ENCODE data around the gene PSME1. TPM values are rescaled to one million over a fixed set of nuclear protein-coding genes. Genes with fewer than 3 reads are reported as not detected.

The PSME1 gene
- total and polyA plus RNA-seq, 5 donors from 2014 or later: 294 to 1,230 (median 825) TPM

DNA sequence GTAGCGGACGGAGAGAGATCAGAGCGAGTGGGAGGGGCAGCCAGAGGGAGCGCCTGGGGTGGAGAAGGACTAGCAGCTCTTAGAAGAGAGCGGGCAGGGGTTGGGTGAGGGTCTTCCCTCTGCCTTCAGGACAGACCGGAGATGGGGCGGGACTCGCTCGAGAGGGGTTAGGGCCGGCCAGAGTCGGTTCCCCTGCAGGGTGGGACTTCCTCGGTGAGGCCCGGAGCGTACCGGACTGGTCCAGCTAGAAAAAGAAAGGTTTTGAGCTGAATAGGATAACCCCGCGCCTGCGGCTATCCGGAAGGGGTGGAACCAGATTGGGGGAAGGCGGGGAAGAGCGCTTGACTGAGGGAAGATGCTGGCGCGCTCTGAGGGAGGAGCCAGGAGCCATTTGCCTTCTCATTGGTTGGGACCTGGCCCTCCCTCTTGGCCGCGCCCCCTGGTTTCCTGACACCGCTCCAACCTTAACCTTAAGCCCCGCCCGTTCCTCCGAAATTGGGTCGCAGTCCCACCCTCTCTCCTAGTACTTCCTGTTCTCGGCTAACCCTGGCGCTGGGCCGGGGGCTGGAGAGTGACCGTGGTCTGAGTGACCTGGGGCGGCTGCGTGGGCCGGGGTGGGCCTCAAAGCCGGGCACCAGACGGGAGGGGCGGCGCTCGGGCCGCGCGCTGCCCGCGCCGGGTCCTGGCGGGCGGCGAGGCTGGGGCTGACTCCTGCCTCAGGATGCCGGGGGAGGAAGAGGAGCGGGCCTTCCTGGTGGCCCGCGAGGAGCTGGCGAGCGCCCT, 11.2 kb downstream of the PSME1 start, which contains the start of gene RNF31:
Gene RNF31, plus strand, starts transcription at position 521 of the 783 bp plus-strand sequence. Its CDS starts 201 bp downstream, at position 722.
- Mint-ChIP-seq H3K4me1 (peaks cover 0 to 75% (median 41%) of the 10 kb centered on the region in 4 donors), H3K4me3 (peak within 1 kb of the TSS; percentile 98 to 100 (median 100)), H3K27me3 (no peaks in the 10 kb centered on the region), H3K36me3 (peaks cover 15% of the 10 kb centered on the region), H3K27ac (peak within 1 kb of the TSS; percentile 92 to 98 (median 97)), H3K9me3 (no peaks in the 10 kb centered on the region)
- H3K4me1 ChIP-seq (ENCODE audit: control insufficient read depth, insufficient read depth, low read length, poor library complexity, severe bottlenecking): peaks cover 49% of the 10 kb centered on the region
- H3K9me3 ChIP-seq (ENCODE audit: control insufficient read depth in 2 of 2, low read length in 2 of 2): no peaks in the 10 kb centered on the region
- peak within 1 kb of the TSS; percentile 96 for H3K4me3 ChIP-seq (ENCODE audit: low read depth, low read length)
- H3K27ac ChIP-seq (ENCODE audit: insufficient read depth, low read length, poor library complexity, severe bottlenecking): peak within 1 kb of the TSS; percentile 92
- peaks cover 44% of the 10 kb centered on the region for H3K36me3 ChIP-seq (ENCODE audit: control insufficient read depth, insufficient read depth, low read length)
- DNase-seq (peak; percentile 97 to 100 (median 97)), ATAC-seq (ENCODE audit: low read depth in 2 of 2) (peak; percentile 89 to 90)
- H3K27me3 ChIP-seq (ENCODE audit: control insufficient read depth, insufficient read depth, low read length): no peaks in the 10 kb centered on the region

DNA sequence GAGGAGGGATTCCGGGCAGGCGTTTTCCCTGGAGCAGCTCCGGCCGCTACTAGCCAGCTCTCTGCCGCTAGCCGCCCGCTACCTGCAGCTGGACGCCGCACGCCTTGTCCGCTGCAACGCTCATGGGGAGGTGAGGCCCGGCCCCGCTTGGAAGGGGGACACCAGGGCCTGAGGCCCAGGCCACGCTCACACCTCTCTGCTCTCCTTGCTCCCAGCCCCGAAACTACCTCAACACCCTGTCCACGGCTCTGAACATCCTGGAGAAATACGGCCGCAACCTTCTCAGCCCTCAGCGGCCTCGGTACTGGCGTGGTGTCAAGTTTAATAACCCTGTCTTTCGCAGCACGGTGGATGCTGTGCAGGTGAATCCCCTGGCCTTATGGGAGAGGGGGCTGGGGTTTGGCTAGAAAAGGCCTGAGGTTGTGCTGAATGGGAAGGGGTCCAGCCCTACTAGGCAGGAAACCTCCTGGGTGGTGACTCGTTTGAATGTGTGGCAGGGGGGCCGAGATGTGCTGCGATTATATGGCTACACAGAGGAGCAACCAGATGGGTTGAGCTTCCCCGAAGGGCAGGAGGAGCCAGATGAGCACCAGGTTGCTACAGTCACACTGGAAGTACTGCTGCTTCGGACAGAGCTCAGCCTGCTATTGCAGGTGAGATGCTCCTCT, 11.9 kb downstream of the PSME1 start:
- peaks cover 0 to 68% (median 41%) of the 10 kb centered on the region in 4 donors for H3K4me1 Mint-ChIP-seq
- ATAC-seq (ENCODE audit: low read depth in 2 of 2) (no peak), DNase-seq (no peak)
- Histone ChIP-seq H3K27ac (ENCODE audit: insufficient read depth, low read length, poor library complexity, severe bottlenecking) (peak overlapping the region; percentile 92), H3K9me3 (ENCODE audit: control insufficient read depth in 2 of 2, low read length in 2 of 2) (no peaks in the 10 kb centered on the region), H3K4me1 (ENCODE audit: control insufficient read depth, insufficient read depth, low read length, poor library complexity, severe bottlenecking) (peaks cover 46% of the 10 kb centered on the region), H3K27me3 (ENCODE audit: control insufficient read depth, insufficient read depth, low read length) (no peaks in the 10 kb centered on the region), H3K4me3 (ENCODE audit: low read depth, low read length) (peak overlapping the region; percentile 77), H3K36me3 (ENCODE audit: control insufficient read depth, insufficient read depth, low read length) (peaks cover 49% of the 10 kb centered on the region)
- H3K9me3 Mint-ChIP-seq: no peaks in the 10 kb centered on the region
- H3K36me3 Mint-ChIP-seq: peaks cover 15% of the 10 kb centered on the region
- peak overlapping the region; percentile 70 to 93 (median 88) for H3K27ac Mint-ChIP-seq
- H3K27me3 Mint-ChIP-seq: no peaks in the 10 kb centered on the region
- H3K4me3 Mint-ChIP-seq: peak overlapping the region; percentile 92 to 98 (median 95)

DNA sequence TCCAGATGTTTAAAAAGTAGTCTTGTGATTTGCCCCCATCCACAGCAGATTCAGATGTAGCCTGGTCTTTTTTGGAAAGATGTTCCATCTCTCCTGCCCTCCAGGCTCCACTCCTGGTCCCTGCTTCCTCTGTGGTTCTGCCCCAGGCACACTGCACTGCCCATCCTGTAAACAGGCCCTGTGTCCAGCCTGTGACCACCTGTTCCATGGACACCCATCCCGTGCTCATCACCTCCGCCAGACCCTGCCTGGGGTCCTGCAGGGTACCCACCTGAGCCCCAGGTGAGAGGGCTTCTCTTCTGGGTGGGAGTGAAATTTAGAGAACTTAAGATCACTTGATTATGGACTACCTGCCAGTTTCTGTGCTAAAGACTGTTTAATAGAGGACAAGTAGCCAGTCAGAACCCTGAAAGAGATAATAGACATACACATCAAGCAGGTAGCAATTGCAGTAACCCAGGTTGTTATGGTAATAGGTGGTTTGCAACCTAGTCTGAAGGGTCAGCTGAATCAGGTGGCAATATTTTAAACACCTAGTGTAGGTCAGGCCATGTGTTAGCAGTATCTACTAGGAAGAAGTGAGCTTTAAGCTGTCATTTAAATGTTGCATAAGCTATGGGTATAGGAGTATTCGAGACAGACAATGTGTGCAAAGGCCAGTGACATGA, 13.4 kb downstream of the PSME1 start:
- H3K4me3 Mint-ChIP-seq: peak overlapping the region in 3 of 4 donors; percentile 92 to 98 (median 93)
- Histone ChIP-seq H3K9me3 (ENCODE audit: control insufficient read depth in 2 of 2, low read length in 2 of 2) (no peaks in the 10 kb centered on the region), H3K4me1 (ENCODE audit: control insufficient read depth, insufficient read depth, low read length, poor library complexity, severe bottlenecking) (peaks cover 46% of the 10 kb centered on the region), H3K4me3 (ENCODE audit: low read depth, low read length) (no peak overlapping the region), H3K27me3 (ENCODE audit: control insufficient read depth, insufficient read depth, low read length) (no peaks in the 10 kb centered on the region), H3K27ac (ENCODE audit: insufficient read depth, low read length, poor library complexity, severe bottlenecking) (no peak overlapping the region), H3K36me3 (ENCODE audit: control insufficient read depth, insufficient read depth, low read length) (peaks cover 40% of the 10 kb centered on the region)
- H3K4me1 Mint-ChIP-seq: peaks cover under 1 to 59% (median 34%) of the 10 kb centered on the region in 4 donors
- H3K27me3 Mint-ChIP-seq: no peaks in the 10 kb centered on the region
- no peak for ATAC-seq (ENCODE audit: low read depth in 2 of 2)
- peak overlapping the region in 2 of 3 donors; percentile 1 to 88 for H3K27ac Mint-ChIP-seq
- peaks cover 7% of the 10 kb centered on the region for H3K36me3 Mint-ChIP-seq
- DNase-seq: no peak
- no peaks in the 10 kb centered on the region for H3K9me3 Mint-ChIP-seq

DNA sequence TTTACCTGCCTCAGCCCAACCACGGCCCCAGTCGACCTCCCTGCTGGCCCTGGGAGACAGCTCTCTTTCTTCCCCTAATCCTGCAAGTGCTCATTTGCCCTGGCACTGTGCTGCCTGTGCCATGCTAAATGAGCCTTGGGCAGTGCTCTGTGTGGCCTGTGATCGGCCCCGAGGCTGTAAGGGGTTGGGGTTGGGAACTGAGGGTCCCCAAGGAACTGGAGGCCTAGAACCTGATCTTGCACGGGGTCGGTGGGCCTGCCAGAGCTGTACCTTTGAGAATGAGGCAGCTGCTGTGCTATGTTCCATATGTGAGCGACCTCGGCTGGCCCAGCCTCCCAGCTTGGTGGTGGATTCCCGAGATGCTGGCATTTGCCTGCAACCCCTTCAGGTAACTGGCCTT, 14.1 kb downstream of the PSME1 start:
- no peak for DNase-seq
- Mint-ChIP-seq H3K36me3 (peaks cover 7% of the 10 kb centered on the region), H3K9me3 (no peaks in the 10 kb centered on the region), H3K4me1 (peaks cover 4 to 57% (median 32%) of the 10 kb centered on the region in 4 donors), H3K27ac (peak overlapping the region in 1 of 3 donors; percentile 60), H3K4me3 (peak overlapping the region in 2 of 4 donors; percentile 11 to 98), H3K27me3 (no peaks in the 10 kb centered on the region)
- no peaks in the 10 kb centered on the region for H3K27me3 ChIP-seq (ENCODE audit: control insufficient read depth, insufficient read depth, low read length)
- H3K4me3 ChIP-seq (ENCODE audit: low read depth, low read length): no peak overlapping the region
- H3K27ac ChIP-seq (ENCODE audit: insufficient read depth, low read length, poor library complexity, severe bottlenecking): no peak overlapping the region
- no peak for ATAC-seq (ENCODE audit: low read depth in 2 of 2)
- peaks cover 40% of the 10 kb centered on the region for H3K4me1 ChIP-seq (ENCODE audit: control insufficient read depth, insufficient read depth, low read length, poor library complexity, severe bottlenecking)
- no peaks in the 10 kb centered on the region for H3K9me3 ChIP-seq (ENCODE audit: control insufficient read depth in 2 of 2, low read length in 2 of 2)
- H3K36me3 ChIP-seq (ENCODE audit: control insufficient read depth, insufficient read depth, low read length): peaks cover 46% of the 10 kb centered on the region

GRCh38 chr14:24150567-24150966, 14.6 kb downstream of the PSME1 start:
- ATAC-seq (ENCODE audit: low read depth in 2 of 2) (no peak), DNase-seq (no peak)
- no peaks in the 10 kb centered on the region for H3K27me3 ChIP-seq (ENCODE audit: control insufficient read depth, insufficient read depth, low read length)
- H3K27ac Mint-ChIP-seq: no peak overlapping the region
- H3K4me3 Mint-ChIP-seq: peak overlapping the region in 2 of 4 donors; percentile 7 to 11
- peaks cover 4 to 53% (median 29%) of the 10 kb centered on the region in 4 donors for H3K4me1 Mint-ChIP-seq
- H3K36me3 ChIP-seq (ENCODE audit: control insufficient read depth, insufficient read depth, low read length): peaks cover 51% of the 10 kb centered on the region
- H3K4me3 ChIP-seq (ENCODE audit: low read depth, low read length): no peak overlapping the region
- no peaks in the 10 kb centered on the region for H3K9me3 ChIP-seq (ENCODE audit: control insufficient read depth in 2 of 2, low read length in 2 of 2)
- H3K4me1 ChIP-seq (ENCODE audit: control insufficient read depth, insufficient read depth, low read length, poor library complexity, severe bottlenecking): peaks cover 35% of the 10 kb centered on the region
- H3K27me3 Mint-ChIP-seq: no peaks in the 10 kb centered on the region
- no peaks in the 10 kb centered on the region for H3K9me3 Mint-ChIP-seq
- H3K27ac ChIP-seq (ENCODE audit: insufficient read depth, low read length, poor library complexity, severe bottlenecking): no peak overlapping the region
- peaks cover 8% of the 10 kb centered on the region for H3K36me3 Mint-ChIP-seq

GRCh38 chr14:24150993-24151392, 15.0 kb downstream of the PSME1 start:
- H3K36me3 Mint-ChIP-seq: peaks cover 12% of the 10 kb centered on the region
- Histone ChIP-seq H3K36me3 (ENCODE audit: control insufficient read depth, insufficient read depth, low read length) (peaks cover 55% of the 10 kb centered on the region), H3K4me3 (ENCODE audit: low read depth, low read length) (no peak overlapping the region), H3K4me1 (ENCODE audit: control insufficient read depth, insufficient read depth, low read length, poor library complexity, severe bottlenecking) (peaks cover 31% of the 10 kb centered on the region), H3K27me3 (ENCODE audit: control insufficient read depth, insufficient read depth, low read length) (no peaks in the 10 kb centered on the region), H3K27ac (ENCODE audit: insufficient read depth, low read length, poor library complexity, severe bottlenecking) (no peak overlapping the region), H3K9me3 (ENCODE audit: control insufficient read depth in 2 of 2, low read length in 2 of 2) (no peaks in the 10 kb centered on the region)
- no peak overlapping the region for H3K27ac Mint-ChIP-seq
- DNase-seq (no peak), ATAC-seq (ENCODE audit: low read depth in 2 of 2) (no peak)
- peaks cover 4 to 51% (median 25%) of the 10 kb centered on the region in 4 donors for H3K4me1 Mint-ChIP-seq
- H3K9me3 Mint-ChIP-seq: no peaks in the 10 kb centered on the region
- no peaks in the 10 kb centered on the region for H3K27me3 Mint-ChIP-seq
- H3K4me3 Mint-ChIP-seq: no peak overlapping the region

- no peak for ATAC-seq (ENCODE audit: low read depth in 2 of 2)
- Histone ChIP-seq H3K4me1 (ENCODE audit: control insufficient read depth, insufficient read depth, low read length, poor library complexity, severe bottlenecking) (peaks cover 28% of the 10 kb centered on the region), H3K36me3 (ENCODE audit: control insufficient read depth, insufficient read depth, low read length) (peaks cover 60% of the 10 kb centered on the region), H3K9me3 (ENCODE audit: control insufficient read depth in 2 of 2, low read length in 2 of 2) (no peaks in the 10 kb centered on the region), H3K4me3 (ENCODE audit: low read depth, low read length) (no peak overlapping the region), H3K27ac (ENCODE audit: insufficient read depth, low read length, poor library complexity, severe bottlenecking) (no peak overlapping the region), H3K27me3 (ENCODE audit: control insufficient read depth, insufficient read depth, low read length) (no peaks in the 10 kb centered on the region)
- Mint-ChIP-seq H3K4me3 (peak overlapping the region in 2 of 4 donors; percentile 15 to 82), H3K27ac (no peak overlapping the region), H3K27me3 (no peaks in the 10 kb centered on the region), H3K9me3 (no peaks in the 10 kb centered on the region), H3K4me1 (peaks cover 4 to 47% (median 22%) of the 10 kb centered on the region in 4 donors), H3K36me3 (peaks cover 13% of the 10 kb centered on the region)
- DNase-seq: no peak
Measured at GRCh38 chr14:24151404-24152080, 15.5 kb downstream of the PSME1 start.

Measured in CD4-positive, CD25-positive, alpha-beta regulatory T cell (primary cell).